GM12892 (cell line): ENCODE measurements around the gene MCM9.

Experiments
- POLR2A ChIP-seq: IDR thresholded peaks from 2 replicates; pipeline ENCODE4 v1.6.1; 2011; ENCODE audit warnings: low read depth, low read length, control low read depth
- TAF1 ChIP-seq: IDR thresholded peaks from 2 replicates; pipeline ENCODE4 v1.6.1; 2011; ENCODE audit warnings: low read depth, mild to moderate bottlenecking, control low read depth, low read length, borderline replicate concordance

GRCh38 chr6:118781897-118782296 is 153.1 kb downstream of the MCM9 start:
- TF ChIP-seq TAF1: no peak
- TF ChIP-seq POLR2A: no peak
